Endometrial microvascular endothelial cells (primary cell): Measurements from ENCODE around the gene RNF130. TPM values are rescaled to one million over a fixed set of nuclear protein-coding genes. Genes with fewer than 3 reads are reported as not detected.
"Not testable (repeated sequence)": the region's sequence is repeated elsewhere in the genome, so short reads cannot be mapped to it uniquely, and the experiment has no call there.

Experiments used
- in situ Hi-C: cut with HindIII; loops from 2 replicates; pipeline ENCODE4 v1.10.0; 2017; ENCODE audit warnings: low sequenced_read_pairs, low pct_unique_long_range_greater_than_20kb; ENCODE audit errors: inconsistent ontology term
- total RNA-seq: library from RNA; depleted of rRNA; stranded (reverse); fragments of >200 nt; gene quantifications from one replicate; pipeline ENCODE4 v1.2.3, GENCODE V29; 2015; ENCODE audit errors: inconsistent ontology term

The RNF130 gene
- total RNA-seq, 1 donor from 2014 or later: 66.7 TPM

DNA sequence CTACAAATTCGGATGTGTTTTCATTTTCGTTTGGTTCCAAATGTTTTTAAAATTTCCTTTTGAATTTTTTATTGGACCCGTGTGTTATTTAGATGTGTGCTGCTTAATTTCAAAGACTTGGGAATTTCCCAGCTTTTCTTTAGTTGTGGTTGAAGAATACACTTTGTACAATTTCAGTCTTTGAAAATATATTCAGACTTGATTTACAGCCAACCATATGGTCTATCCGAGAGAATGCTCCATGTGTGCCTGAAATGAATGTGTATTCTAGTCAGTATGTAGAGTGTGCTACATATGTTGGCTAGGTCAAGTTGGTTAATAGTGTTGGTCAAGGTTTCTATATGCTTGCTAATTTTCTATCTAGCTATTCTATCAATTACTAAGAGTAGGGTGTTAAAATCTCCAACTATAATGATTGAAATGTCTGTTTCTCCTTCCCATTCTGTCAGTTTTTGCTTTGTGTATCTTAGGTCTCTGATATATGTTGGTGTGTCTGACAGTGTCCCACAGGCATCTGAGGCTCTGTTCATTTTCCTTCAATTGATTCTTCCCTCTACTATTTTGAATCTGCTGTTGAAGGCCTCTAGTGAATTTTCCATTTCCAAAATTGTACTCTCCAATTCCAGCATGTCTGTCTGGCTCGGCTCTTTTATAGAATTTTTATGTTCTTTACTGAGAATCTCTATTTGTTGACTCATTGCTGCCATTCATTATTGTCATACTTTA is 36.2 kb downstream of the RNF130 start:
- in situ Hi-C loops: no loop called here

DNA sequence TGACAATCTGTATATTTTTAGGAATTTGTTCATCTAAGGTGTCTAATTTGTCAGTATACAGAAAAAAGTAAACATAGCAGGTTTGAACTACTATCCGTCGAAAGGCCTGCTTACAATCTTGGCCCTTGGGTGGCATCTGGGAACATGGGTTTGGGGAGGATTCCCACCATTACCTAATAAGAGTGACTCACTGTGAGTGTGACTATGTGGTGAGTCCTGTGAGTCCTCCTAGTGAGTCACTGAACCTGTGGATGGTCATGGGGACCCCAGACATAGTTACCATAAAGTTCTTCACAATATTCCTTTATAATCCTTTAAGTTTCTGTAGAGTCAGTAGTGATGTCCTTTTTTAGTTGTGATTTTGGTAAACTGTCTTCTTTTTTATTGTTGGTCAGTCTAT is 37.0 kb downstream of the RNF130 start:
- in situ Hi-C loops: no loop called here

DNA sequence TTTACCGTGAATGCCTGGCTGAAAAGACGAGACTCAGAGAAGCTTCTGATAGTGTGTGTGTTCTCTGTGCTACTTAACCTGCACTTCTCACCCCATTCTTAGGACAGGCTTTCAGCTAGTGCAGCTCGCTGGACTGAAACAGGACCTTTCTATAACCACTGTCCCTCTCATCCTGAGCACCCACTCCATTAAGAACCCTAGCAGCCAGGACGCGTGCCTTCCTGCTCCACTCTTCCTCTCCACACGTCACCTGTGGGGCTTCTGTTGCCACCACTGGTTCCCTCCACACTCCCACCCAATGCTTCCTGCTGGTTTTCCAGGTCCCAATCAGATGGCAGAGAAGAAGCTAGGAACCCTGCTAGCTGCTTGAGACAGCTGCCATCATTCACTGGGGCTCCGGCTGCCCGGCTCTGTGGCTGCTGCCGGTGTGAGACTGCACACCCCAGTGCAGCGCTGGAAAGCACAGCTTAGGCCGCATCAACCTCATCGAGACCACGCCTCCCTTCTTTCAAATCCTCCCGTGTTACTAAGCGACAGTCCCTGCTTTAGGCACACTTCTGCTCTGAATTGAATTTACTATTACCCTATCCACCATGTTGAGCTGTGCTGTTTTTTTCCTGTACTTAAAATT is 44.0 kb downstream of the RNF130 start:
- in situ Hi-C loops: no loop called here

DNA sequence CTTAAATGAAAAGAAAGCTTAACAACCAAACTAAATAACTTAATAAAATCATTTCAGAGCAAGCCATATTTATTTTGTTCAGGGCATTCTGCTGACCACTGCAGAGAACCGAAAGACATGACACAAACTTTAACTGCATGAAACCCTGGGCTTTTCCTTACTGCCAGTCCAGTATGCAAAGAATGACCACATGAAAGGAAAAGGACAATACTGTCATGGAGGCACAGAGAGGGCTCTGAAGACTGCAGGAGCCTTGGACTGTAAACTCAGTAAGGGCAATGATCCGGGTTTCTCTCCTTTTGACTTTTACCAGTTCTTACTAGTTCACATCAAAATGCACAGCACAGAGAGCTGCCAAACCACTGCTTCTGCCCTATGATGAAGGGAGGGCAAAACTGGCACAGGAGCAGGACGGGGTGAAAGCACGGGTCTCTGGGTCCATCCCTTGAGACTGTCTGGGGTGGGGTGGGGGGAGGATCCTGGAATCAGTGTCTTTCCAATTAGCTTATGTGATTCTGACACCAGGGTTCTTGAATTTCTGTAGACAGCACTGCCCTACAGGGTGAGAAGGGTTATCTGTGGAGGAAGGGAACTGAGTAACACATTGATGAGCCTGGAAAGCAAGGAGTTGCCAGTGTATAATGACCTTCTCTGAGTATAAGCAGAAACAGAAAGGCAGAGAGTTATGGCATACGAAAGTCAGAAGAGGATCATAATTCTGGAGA is 44.7 kb downstream of the RNF130 start:
- in situ Hi-C loops: no loop called here

DNA sequence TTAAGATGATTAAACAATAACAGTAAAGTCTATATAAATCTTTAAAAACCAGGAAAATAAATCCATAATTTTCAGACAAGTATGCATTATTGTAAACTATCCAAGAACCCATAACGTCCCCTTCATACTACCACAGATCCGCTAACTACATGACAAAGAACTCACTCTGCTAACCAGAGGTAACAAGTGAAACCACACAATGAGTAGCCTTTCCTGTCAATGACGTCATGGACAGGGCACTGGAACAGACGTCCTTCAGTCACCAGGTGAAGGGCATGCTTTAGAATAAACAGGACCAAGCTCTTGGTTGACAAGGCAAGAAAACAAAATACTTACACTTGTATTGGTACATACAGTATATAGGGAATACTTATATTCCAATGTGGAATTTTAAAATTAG is 45.2 kb downstream of the RNF130 start:
- in situ Hi-C loops: no loop called here

DNA sequence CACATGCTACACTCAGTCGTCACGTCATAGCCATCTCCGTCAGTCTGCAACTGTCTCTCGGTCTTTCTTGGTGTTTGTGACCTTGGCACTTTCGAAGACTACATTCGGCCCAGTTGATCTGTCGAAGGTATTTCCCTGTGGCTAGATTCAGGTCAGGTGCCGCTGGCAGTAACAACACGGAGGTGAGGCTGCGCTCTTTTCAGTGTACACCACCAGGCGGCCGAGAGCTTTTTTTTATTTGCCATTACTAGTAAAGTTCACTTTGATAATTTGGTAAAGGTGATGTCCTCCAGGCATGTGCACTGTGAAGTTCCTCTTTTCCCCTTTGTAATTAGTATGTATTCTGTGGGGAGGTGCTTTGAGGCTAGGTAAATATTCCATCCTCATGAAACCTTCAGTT is 49.7 kb downstream of the RNF130 start:
- in situ Hi-C loops: no loop called here

DNA sequence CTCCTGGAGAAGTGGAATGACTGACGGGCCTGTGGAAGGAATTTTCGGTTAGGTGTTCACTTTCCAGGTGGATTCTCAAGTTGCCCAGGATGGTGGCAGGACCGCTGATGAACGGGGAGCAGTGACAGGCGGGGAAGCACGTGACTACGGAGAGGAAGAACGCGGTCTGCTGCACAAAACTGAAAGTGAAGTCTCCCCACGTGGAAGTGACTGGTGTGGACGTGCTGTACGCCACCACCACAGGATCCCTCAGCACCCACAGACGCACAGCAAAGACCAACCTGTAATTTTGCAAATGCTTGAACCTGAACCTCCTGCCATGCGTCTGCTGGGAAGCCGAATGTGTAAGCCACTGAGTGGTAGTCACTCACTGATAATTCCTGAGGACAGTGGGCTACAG is 51.4 kb downstream of the RNF130 start:
- in situ Hi-C loops: no loop called here

DNA sequence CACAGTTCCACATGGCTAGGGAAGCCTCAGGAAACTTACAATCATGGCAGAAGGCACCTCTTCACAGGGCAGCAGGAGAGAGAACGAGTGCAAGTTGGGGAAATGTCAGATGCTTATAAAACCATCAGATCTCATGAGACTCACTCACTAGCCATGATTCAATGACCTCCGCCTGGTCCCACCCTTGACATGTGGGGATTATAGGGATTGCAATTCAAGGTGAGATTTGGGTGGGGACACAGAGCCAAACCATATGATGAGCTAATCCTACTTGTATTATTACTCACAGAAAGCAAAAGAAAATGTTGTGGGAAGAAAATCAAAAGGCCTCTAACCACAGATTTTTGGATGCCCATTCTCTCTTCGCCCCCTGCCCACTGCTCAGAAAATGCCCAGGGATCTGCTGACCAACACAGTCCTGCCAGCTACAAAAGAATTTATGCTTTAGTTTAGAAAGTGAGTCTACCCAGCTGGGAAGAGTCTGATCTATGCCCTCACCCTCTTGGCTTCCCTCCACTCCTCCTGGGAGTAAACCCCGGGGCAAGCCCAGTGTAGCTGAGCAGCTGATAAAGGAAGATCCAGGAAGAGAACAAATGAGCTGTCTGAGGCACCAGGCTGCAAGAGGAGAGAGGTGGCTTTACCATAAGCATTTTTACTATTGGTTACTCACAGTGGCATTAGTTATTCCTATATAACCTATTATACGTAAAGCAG is 53.1 kb downstream of the RNF130 start:
- in situ Hi-C loops: no loop called here

DNA sequence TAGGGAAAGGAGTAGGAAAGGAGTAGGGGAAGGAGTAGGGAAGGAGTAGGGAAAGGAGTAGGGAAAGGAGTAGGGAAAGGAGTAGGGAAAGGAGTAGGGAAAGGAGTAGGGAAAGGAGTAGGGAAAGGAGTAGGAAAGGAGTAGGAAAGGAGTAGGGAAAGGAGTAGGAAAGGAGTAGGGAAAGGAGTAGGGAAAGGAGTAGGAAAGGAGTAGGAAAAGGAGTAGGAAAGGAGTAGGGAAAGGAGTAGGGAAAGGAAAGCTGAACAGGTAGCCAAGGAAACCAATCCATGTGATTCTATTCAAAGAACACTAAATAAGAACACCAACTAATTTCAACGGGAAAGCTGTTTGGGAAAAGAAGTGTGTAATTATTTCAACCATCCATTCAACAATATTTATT is 56.0 kb downstream of the RNF130 start:
- in situ Hi-C loops: not testable (repeated sequence)

DNA sequence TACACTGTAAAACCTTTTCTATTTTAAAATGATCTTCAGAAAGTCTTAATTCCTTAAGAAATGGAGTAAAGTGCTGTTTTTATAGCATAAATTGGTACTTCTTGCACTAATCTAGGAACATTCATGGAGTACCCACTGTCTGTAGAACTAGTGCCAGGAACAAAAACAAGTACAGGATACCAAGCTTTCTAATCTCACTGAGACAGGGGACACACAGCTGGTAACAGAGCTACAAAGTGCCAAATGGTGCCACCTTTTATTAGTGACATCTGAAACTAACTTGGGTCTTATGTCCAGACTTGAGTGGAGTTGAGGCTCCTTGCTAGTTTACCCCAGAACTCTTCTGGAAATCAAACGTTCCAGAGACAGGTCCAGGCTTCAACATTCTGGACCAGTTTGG is 57.9 kb downstream of the RNF130 start:
- in situ Hi-C loops: no loop called here

DNA sequence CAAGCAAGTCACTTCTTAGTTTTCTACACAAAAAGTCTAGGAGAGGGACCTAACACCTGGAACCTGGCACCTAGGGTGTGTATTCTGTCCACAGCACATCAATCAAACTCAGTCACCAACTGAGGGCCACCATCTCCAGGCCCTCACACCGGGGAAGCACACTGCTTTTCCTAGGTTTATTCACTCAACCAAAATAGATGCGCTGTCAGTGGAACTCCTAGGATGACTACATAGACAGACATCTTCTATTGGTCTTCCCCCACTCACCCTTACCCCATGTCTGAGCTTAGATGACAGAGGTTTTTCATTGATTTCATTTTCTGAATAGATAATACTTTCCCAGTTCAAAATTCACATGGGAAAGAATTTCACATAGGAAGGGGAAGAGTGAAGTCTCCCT is 59.2 kb downstream of the RNF130 start:
- in situ Hi-C loops: no loop called here

DNA sequence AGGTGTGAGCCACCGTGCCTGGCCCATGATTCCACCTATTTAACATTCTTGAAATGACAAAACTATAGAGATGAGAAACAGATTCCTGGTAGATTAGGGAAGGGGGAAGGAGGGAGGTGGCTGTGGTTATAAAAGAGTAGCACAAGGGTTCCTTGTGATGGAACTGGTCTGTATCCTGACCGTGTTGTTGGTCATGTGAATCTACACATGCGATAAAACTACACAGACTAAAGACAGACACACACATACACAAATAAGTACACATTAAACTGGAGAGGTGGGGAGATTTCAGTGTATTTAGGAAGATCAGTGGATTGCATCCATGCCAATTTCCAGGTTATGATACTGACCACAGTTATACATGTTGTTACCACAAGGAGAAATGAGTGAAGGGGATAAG is 60.9 kb downstream of the RNF130 start:
- in situ Hi-C loops: no loop called here

DNA sequence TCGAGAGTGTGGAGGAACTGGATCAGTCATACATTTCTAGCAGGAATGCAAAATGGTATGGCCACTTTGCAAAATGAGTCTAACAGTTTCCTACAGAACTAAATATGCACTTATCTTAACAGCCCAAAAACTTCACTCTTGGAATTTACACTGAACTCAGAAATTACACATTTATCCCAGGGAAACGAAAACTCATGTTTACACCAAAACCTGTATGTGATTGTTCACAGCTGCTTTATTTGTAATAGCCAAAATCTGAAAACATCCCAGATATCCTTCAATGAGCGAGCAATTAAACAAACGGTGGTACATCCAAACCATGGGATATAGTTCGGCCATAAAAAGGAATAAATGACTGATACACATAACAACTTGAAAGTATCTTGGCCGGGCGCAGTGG is 62.0 kb downstream of the RNF130 start:
- in situ Hi-C loops: no loop called here

DNA sequence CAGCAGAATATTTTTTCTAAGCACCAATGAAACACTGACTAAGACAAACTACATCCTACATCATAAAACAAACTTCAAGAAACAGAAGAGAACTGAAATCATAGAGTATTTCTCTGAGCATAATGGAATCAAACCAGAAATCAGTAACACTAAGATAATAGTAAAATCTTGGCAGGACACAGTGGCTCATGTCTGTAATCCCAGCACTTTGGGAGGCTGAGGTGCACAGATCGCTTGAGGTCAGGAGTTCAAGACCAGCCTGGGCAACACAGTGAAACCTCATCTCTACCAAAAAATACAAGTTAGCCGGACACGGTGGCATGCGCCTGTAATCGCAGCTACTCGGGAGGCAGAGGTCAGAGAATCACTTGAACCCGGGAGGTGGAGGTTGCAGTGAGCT is 63.1 kb downstream of the RNF130 start:
- in situ Hi-C loops: no loop called here

DNA sequence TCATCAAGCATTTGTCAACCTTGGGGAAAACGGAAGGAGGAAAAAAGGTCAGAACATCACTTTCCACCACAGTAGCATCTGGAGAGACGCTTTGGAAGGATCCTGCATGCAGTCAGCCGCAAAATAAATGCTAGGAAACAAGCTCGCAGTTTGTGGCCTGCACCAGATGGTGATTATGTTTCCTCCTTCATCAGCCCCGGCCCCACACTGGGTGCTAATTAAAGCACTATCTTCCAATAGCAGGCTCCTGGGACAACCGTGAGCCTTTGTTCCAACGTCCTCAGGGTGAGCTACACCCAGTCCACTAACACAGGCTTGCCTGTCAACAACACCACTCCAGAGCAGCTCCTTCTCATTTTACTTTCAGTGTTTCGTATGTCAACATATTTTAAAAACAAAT is 64.0 kb downstream of the RNF130 start:
- in situ Hi-C loops: no loop called here

DNA sequence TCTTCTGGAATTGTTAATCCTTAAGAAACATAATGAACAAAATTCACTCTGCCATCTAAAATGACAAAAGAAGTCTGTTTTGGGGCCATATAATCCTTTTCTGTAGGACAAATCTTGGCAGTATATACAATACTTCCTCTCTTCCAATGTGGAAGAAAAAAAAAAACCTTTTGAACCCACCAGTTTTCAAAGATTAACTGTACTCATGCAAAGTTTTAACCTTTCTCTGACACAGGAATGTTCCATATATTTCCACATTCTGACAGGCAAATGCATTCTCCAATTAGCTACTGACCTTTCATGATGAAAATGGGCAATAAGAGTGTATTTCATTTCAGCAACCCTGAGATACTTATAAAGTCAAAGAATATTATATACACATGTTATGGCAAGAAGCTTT is 65.4 kb downstream of the RNF130 start:
- in situ Hi-C loops: no loop called here

DNA sequence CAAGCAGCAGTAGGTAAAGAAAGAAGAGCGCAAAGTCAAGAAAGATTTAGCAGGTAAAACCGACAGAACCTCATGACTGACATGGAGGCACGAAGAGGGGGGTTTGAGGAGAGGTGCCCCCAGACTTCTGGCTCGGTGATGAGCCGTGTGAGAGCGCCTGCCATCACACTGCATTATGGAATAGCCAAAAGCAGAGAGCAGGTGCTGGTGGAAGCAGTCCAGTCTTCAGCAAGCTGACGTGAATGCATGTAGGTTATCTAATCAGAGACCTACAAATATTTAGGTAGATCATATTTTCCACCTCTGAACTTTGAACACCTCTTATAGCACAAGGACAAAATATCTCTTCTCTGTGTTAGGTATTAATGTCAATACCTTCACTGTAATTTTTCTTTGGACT is 68.4 kb downstream of the RNF130 start:
- in situ Hi-C loops: no loop called here

DNA sequence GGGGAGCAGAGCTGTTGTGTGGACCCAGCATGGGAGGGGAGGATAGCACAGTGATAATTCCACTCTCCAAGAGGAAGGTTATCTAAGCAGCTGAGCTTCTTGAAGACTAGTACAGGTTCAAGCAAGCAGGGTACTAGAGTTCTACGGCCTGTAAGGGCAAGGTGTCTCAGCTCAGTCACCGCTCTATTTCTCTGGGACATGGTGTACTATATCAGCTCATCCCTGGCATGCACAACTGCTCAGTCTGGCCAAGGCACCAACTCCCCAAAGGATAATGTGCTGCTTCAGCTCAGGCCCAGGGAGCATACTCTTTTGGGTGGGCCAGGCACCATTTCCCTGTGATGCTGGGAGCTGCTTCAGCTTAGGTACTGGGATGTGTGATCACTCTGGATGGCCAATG is 69.8 kb downstream of the RNF130 start:
- in situ Hi-C loops: no loop called here

DNA sequence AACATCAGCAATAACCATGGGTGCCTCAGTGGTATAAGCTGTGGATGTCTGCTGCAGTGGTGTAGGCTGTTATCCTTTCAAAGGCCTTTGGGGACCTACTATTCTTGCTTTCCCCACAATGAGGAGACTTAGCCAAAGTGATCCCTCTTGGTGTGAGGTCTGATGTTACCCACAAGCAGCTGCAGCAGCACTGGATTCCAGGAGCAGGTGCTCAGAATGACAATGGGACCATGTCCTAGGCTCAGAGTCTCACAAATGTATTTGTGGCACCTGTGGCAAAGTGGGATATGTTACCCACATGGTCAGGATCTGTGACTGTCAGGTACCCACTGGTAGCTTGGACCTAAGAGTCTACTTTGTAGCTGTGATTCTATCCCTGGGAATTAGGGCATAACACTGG is 70.4 kb downstream of the RNF130 start:
- in situ Hi-C loops: no loop called here

DNA sequence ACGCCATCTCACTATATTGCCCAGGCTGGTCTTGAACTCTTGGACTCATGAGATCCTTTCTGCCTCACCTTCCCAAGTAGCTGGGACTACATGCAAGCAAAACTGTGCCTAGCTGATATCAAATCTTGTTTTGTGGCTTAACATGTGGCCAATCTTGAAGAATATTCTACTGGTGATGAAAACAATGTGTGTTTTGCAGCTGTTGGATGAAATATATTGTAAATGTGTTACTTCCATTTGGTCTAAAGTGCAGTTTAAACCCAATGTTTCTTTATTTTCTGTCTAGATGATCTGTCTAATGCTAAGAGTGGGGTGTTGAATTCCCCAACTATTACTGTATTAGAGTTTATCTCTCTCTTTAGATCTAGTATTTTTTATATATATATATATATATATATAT is 73.1 kb downstream of the RNF130 start:
- in situ Hi-C loops: no loop called here
